ENCODE measurements around the gene ZNF654. TPM values are rescaled to one million over a fixed set of nuclear protein-coding genes. Genes with fewer than 3 reads are reported as not detected.

Gene ZNF654
- total and polyA plus RNA-seq, 10 of the 15 experiments (the other 5 are each of a cell fraction or from before 2014, with no cell fraction given): 2.7 to 14.2 (median 10.0) TPM

- TF ChIP-seq MLLT1 (IDR thresholded peaks at IDR 0.05) (no peak), ZZZ3 (IDR thresholded peaks at IDR 0.05; ENCODE audit: control insufficient read depth, insufficient read length, low read depth) (no peak), SKIL (IDR thresholded peaks at IDR 0.05; ENCODE audit: low read depth, poor library complexity, severe bottlenecking) (peak; percentile 7), NFXL1 (IDR thresholded peaks at IDR 0.05; ENCODE audit: borderline replicate concordance) (no peak), SRF (IDR thresholded peaks at IDR 0.05; ENCODE audit: low read depth in 2 of 2, low read length in 2 of 2) (no peak), PKNOX1 (IDR thresholded peaks at IDR 0.05) (peak; percentile 13; the same call in 1 of the 2 replicates), EED (IDR thresholded peaks at IDR 0.05; ENCODE audit: low read depth) (no peak), TAF1 (IDR thresholded peaks at IDR 0.05; ENCODE audit: borderline replicate concordance, low read depth, low read length) (no peak), NBN (IDR thresholded peaks at IDR 0.05) (no peak), LARP7 (IDR thresholded peaks at IDR 0.05) (no peak), MXI1 (IDR thresholded peaks at IDR 0.05; ENCODE audit: low read depth, low read length) (no peak), RAD51 (IDR thresholded peaks at IDR 0.05) (no peak), CBX3 (IDR thresholded peaks at IDR 0.05; ENCODE audit: borderline replicate concordance, low read depth) (no peak), SPI1 (IDR thresholded peaks at IDR 0.05; ENCODE audit: borderline replicate concordance, insufficient read depth, low read depth, low read length) (peak; percentile 45; the same call in 1 of the 2 replicates), FOXM1 (IDR thresholded peaks at IDR 0.05; ENCODE audit: low read depth, low read length) (no peak)
- TF ChIP-seq, protein P1, sequence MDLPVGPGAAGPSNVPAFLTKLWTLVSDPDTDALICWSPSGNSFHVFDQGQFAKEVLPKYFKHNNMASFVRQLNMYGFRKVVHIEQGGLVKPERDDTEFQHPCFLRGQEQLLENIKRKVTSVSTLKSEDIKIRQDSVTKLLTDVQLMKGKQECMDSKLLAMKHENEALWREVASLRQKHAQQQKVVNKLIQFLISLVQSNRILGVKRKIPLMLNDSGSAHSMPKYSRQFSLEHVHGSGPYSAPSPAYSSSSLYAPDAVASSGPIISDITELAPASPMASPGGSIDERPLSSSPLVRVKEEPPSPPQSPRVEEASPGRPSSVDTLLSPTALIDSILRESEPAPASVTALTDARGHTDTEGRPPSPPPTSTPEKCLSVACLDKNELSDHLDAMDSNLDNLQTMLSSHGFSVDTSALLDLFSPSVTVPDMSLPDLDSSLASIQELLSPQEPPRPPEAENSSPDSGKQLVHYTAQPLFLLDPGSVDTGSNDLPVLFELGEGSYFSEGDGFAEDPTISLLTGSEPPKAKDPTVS (IDR thresholded peaks at IDR 0.05; ENCODE audit: low read depth, low read length): no peak
- TF ChIP-seq, protein P2, sequence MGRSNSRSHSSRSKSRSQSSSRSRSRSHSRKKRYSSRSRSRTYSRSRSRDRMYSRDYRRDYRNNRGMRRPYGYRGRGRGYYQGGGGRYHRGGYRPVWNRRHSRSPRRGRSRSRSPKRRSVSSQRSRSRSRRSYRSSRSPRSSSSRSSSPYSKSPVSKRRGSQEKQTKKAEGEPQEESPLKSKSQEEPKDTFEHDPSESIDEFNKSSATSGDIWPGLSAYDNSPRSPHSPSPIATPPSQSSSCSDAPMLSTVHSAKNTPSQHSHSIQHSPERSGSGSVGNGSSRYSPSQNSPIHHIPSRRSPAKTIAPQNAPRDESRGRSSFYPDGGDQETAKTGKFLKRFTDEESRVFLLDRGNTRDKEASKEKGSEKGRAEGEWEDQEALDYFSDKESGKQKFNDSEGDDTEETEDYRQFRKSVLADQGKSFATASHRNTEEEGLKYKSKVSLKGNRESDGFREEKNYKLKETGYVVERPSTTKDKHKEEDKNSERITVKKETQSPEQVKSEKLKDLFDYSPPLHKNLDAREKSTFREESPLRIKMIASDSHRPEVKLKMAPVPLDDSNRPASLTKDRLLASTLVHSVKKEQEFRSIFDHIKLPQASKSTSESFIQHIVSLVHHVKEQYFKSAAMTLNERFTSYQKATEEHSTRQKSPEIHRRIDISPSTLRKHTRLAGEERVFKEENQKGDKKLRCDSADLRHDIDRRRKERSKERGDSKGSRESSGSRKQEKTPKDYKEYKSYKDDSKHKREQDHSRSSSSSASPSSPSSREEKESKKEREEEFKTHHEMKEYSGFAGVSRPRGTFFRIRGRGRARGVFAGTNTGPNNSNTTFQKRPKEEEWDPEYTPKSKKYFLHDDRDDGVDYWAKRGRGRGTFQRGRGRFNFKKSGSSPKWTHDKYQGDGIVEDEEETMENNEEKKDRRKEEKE (IDR thresholded peaks at IDR 0.05): no peak
- TF ChIP-seq, protein P3, sequence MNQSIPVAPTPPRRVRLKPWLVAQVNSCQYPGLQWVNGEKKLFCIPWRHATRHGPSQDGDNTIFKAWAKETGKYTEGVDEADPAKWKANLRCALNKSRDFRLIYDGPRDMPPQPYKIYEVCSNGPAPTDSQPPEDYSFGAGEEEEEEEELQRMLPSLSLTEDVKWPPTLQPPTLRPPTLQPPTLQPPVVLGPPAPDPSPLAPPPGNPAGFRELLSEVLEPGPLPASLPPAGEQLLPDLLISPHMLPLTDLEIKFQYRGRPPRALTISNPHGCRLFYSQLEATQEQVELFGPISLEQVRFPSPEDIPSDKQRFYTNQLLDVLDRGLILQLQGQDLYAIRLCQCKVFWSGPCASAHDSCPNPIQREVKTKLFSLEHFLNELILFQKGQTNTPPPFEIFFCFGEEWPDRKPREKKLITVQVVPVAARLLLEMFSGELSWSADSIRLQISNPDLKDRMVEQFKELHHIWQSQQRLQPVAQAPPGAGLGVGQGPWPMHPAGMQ (IDR thresholded peaks at IDR 0.05; ENCODE audit: borderline replicate concordance): no peak
- TF ChIP-seq, protein P4, sequence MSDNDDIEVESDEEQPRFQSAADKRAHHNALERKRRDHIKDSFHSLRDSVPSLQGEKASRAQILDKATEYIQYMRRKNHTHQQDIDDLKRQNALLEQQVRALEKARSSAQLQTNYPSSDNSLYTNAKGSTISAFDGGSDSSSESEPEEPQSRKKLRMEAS (IDR thresholded peaks at IDR 0.05; ENCODE audit: low read depth, low read length): no peak
Measured at GRCh38 chr3:88150806-88151205, 91.8 kb downstream of the ZNF654 start (continued).
